ENCODE results near the gene FOXJ2. TPM values are rescaled to one million over a fixed set of nuclear protein-coding genes. Genes with fewer than 3 reads are reported as not detected.

The FOXJ2 gene
- total and polyA plus RNA-seq, 10 of the 15 experiments (the other 5 are each of a cell fraction or from before 2014, with no cell fraction given): 1.4 to 9.3 (median 4.8) TPM

- no TSS peak for BruUV-seq (replicated peaks)
- Histone ChIP-seq H3K4me1 (ENCODE audit: control insufficient read depth, insufficient read depth, low read length) (peaks cover 14% of the 10 kb centered on the region), H3K27ac (ENCODE audit: control insufficient read depth, insufficient read depth) (peak overlapping the region; percentile 6; the same call in 1 of the 2 replicates), H3K36me3 (ENCODE audit: control insufficient read depth in 2 of 2, insufficient read depth in 2 of 2, low read length in 1 of 2) (no peaks in the 10 kb centered on the region), H3K27me3 (replicated peaks in 1 of 2; ENCODE audit: control insufficient read depth in 2 of 2, insufficient read depth in 2 of 2, low read length in 1 of 2) (no peaks in the 10 kb centered on the region), H4K20me1 (ENCODE audit: control insufficient read depth, insufficient read depth) (peaks cover 4% of the 10 kb centered on the region; the same call in 1 of the 2 replicates), H3K9ac (ENCODE audit: control insufficient read depth, insufficient read depth, low read length) (peak overlapping the region; percentile 48; the same call in 1 of the 2 replicates), H3K4me2 (ENCODE audit: control insufficient read depth, insufficient read depth) (peak overlapping the region; percentile 86), H3K9me3 (replicated peaks; ENCODE audit: control insufficient read depth, insufficient read depth, low read length) (no peaks in the 10 kb centered on the region), H3K79me2 (ENCODE audit: control insufficient read depth, insufficient read depth, low read length) (peaks cover 12% of the 10 kb centered on the region), H3K4me3 (peak overlapping the region; percentile 63), H2AFZ (ENCODE audit: control insufficient read depth, low read depth, low read length) (peak overlapping the region; percentile 88)
- ChIA-PET CTCF (interaction anchor here (0.5 to 1.3 kb wide), 3 partner anchors 14 to 53 kb away, joined by 3 to 5 read pairs (median 5); no protein-coding TSS in a partner anchor), SMC1A (ENCODE audit: uncharacterized antibody, unreplicated experiment) (interaction anchor here (0.7 to 1.7 kb wide), 4 partner anchors 9 to 99 kb away, joined by 3 to 5 read pairs (median 4); no protein-coding TSS in a partner anchor), POLR2A (no interaction called here), RAD21 (ENCODE audit: unreplicated experiment) (no interaction called here)
- in situ Hi-C loops (cut with MboI): no loop called here
- no peak for TF ChIP-seq POLR2A (IDR thresholded peaks at IDR 0.05; ENCODE audit: low read depth, low read length)
- TF ChIP-seq NFYA (IDR thresholded peaks at IDR 0.05; ENCODE audit: borderline replicate concordance, low read depth, low read length): no peak
- TF ChIP-seq IRF5 (IDR thresholded peaks at IDR 0.05; ENCODE audit: borderline replicate concordance): no peak
- TF ChIP-seq MTA3 (IDR thresholded peaks at IDR 0.05; ENCODE audit: borderline replicate concordance, low read length): no peak
- FAIRE-seq (peak; percentile 76), DNase-seq (ENCODE audit: low read depth, low spot score) (no peak), ATAC-seq (no peak)
- WGBS (ENCODE audit: insufficient coverage, insufficient replicate concordance, low lambda C conversion rate, missing lambda C conversion rate): 63% methylated on average over 5 of the region's 5 CpGs
- intact Hi-C loops (cut with micrococcal nuclease; ENCODE audit: unreplicated experiment): no loop called here
Measured at GRCh38 chr12:8031872-8032241, 659 bp upstream of the FOXJ2 start.
